HG03159 (cell line): ENCODE data around the gene IPO13.

Source experiments
- ATAC-seq: cut with Tn5 transposase; IDR thresholded peaks from one replicate; pipeline ENCODE4 v1.9.1; 2021; ENCODE audit warnings: mild to moderate bottlenecking, moderate library complexity; ENCODE audit not compliant: unreplicated experiment

Gene IPO13

GRCh38 chr1:44008259-44008658 is 61.5 kb downstream of the IPO13 start:
- ATAC-seq: no peak

DNA sequence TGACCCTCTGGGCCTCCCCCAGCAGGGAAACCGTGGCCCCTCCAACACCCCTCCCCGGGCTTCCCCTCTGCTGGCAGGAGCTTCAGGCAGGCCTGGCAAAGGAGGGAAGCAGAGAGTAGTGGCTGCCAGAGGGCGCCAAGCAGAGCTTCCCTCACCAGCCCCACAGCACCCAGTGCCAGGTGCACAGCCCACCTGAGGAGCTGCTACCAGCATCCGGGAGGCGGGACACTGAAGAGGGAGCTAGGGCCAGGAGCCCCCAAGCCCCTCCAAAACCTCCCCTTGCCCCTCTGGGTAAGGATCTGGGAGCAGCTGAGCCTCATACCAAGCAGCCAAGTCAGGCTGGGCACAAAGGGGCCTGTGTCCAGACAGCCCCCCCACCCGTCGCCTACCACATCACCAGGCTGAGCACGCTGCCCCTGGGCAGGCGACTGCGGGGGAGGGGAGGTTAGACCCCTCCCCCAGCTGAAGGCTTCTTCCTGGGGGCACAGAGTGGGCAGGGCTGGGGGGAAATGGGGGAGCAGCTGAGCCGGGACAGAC is 64.3 kb downstream of the IPO13 start:
- ATAC-seq: no peak

GRCh38 chr1:44012404-44012803 is 65.7 kb downstream of the IPO13 start:
- no peak for ATAC-seq

GRCh38 chr1:44012941-44013609 is 66.3 kb downstream of the IPO13 start:
- ATAC-seq: no peak

DNA sequence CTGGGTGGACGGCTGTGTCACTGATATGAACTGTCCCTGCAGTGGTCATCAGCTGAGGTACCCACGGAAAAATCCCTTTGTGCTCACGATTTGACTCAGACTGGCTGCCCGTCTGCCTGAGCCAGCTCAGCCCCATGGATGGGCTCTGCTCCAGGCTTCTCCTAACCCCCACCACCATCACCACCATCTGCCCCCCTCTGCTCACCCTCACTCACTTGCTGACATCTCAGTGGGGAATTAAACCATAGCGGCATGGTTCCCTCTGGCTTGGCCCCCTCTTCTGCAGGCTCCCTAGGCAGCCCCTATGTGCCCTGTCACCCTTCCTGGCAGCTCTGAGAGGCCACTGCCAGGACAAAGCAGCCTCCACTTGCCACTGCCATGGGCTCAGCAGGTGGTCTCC is 67.2 kb downstream of the IPO13 start:
- no peak for ATAC-seq

- no peak for ATAC-seq
Measured at GRCh38 chr1:44014365-44015104, 67.8 kb downstream of the IPO13 start.

- no peak for ATAC-seq
Measured at GRCh38 chr1:44015206-44015605, 68.5 kb downstream of the IPO13 start.

DNA sequence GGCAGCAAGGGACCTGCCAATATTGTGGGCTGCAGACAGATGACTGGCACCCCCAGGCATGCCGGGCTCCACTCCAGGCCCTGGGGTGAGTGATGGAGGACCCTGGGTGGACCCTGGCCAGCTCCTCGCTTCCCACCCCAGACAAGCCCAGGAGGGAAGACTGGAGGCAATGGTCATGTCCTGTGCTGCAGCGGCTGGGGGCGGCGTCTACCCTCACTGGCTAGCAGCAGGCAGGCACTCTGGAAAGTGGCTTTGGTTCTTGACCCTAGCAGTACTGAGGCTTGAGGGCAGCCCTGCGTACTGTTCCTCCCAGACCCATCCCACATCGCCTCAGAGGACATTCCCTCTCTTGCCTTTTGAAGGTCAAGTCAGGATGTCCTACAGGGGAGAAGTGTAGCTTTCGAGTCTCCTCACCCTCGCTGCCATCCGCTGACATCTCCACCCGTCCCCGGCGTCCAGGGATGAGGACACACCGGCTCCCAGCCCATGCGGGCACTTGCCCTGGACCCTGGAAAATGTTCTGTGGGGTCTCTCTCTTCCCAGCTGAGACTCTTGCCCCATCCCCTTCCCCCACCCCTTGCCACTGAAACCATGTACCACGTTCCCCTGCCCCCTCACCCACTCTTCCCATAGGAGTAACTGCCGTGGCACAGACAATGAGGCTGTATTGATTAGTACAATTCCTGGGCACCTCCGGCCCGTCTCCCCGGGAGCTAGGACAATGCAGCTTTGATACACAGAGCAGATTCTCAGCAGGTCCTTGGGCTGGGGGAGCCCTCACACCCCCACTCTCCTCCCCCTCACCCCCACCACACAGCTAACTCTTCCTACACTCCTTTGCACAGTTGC is 69.5 kb downstream of the IPO13 start:
- no peak for ATAC-seq

DNA sequence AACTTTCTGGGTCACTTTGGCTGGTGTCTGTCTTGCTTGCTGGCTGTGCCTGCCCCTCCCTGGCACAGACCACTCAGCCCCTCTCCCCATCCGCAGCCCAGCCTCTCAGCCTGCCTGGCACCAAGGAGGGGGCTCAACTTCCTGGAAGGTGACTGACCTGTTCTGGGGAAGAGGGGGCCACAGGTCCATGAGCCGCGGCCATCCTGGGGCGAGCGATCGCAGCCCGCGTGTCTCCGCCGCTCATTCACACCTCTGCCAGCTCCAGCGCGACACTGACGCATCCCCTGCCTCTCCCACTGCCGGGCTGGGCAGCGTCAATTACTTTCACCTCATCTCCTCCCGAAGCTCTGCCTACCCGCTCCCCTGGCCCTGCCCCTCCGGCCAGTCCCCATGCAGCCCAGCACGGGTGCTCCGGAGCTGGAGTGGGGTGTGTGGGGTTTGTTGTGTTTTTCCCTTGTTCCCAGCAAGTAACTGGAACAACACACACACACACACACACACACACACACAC is 70.2 kb downstream of the IPO13 start:
- no peak for ATAC-seq
